OCI-LY7 (cell line): ENCODE results near the gene AKT1.

Source experiments
- EZH2phosphoT487 ChIP-seq: fragments of 200-600 bp; sonication (generic); IDR thresholded peaks from 2 replicates; pipeline ENCODE4 v1.6.1; 2018; ENCODE audit warnings: low read depth, borderline replicate concordance, mild to moderate bottlenecking, mixed run types, antibody characterized with exemption, low read length, moderate library complexity, mixed read lengths
- TF ChIP-seq, protein P1 (sequence below): fragments of 200-600 bp; sonication (generic); conservative IDR thresholded peaks from 2 replicates; pipeline ENCODE4 v1.5.1; 2014; ENCODE audit warnings: mild to moderate bottlenecking, antibody characterized with exemption, low read length, moderate library complexity, mixed read lengths

- TF ChIP-seq, protein P1, sequence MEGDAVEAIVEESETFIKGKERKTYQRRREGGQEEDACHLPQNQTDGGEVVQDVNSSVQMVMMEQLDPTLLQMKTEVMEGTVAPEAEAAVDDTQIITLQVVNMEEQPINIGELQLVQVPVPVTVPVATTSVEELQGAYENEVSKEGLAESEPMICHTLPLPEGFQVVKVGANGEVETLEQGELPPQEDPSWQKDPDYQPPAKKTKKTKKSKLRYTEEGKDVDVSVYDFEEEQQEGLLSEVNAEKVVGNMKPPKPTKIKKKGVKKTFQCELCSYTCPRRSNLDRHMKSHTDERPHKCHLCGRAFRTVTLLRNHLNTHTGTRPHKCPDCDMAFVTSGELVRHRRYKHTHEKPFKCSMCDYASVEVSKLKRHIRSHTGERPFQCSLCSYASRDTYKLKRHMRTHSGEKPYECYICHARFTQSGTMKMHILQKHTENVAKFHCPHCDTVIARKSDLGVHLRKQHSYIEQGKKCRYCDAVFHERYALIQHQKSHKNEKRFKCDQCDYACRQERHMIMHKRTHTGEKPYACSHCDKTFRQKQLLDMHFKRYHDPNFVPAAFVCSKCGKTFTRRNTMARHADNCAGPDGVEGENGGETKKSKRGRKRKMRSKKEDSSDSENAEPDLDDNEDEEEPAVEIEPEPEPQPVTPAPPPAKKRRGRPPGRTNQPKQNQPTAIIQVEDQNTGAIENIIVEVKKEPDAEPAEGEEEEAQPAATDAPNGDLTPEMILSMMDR, result no peak
- no peak for TF ChIP-seq EZH2phosphoT487
These were observed 55.7 kb downstream of the AKT1 start for GRCh38 chr14:104739546-104740516.
